Type B pancreatic cell (in vitro differentiated cells): ENCODE measurements around the gene FRRS1. TPM values are rescaled to one million over a fixed set of nuclear protein-coding genes. Genes with fewer than 3 reads are reported as not detected.

Source experiments
- DNase-seq: peaks from one replicate; pipeline ENCODE4 v3.0.0; 2021; ENCODE audit warnings: mixed read lengths; ENCODE audit not compliant: unreplicated experiment; ENCODE audit errors: extremely low spot score
- H3K27ac Mint-ChIP-seq: 2 replicates; pipeline ENCODE4 v1.8.0; 2021; ENCODE audit warnings: mild to moderate bottlenecking, mixed read lengths
- H3K27me3 Mint-ChIP-seq: 2 replicates; pipeline ENCODE4 v1.8.0; 2021; ENCODE audit warnings: mixed read lengths
- H3K36me3 Mint-ChIP-seq: 2 replicates; pipeline ENCODE4 v1.8.0; 2021; ENCODE audit warnings: mixed read lengths
- H3K4me1 Mint-ChIP-seq: one replicate; pipeline ENCODE4 v1.8.0; 2021; ENCODE audit warnings: mixed read lengths; ENCODE audit not compliant: unreplicated experiment
- H3K4me3 Mint-ChIP-seq: 2 replicates; pipeline ENCODE4 v1.8.0; 2021; ENCODE audit warnings: mild to moderate bottlenecking, mixed read lengths
- H3K9me3 Mint-ChIP-seq: 2 replicates; pipeline ENCODE4 v1.8.0; 2021; ENCODE audit warnings: mixed read lengths
- total RNA-seq: library from RNA; stranded (reverse); gene quantifications from 2 replicates; pipeline ENCODE4 v1.2.1, GENCODE V29; 2021; ENCODE audit warnings: low replicate concordance
- TF ChIP-seq, protein P1 (sequence below): fragments of 200-600 bp; sonication (generic); conservative IDR thresholded peaks from 2 replicates; pipeline ENCODE4 v1.5.0; 2021; ENCODE audit warnings: antibody characterized with exemption, mild to moderate bottlenecking

Gene FRRS1
- total RNA-seq, 1 donor from 2014 or later = 6.4 TPM

DNA sequence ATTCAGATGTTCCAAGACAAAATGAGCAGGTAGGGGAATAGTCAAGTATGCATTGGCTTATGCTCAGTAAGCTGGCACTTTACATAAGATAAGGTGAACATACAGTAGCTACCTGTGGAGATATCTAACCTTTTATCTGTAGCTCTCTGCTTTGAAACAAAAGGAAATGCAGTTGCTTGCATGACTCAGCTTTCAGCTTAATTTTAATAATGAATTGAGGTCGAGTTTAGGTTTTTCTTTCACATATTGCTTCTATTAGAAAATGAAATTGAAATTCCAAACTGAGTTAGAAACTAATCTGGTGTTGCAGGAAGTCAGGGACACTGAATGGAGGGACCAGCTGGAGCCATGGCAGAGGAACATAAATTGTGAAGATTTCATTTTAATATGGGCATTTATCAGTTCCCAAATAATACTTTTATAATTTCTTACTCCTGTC is 8.3 kb downstream of the FRRS1 start:
- H3K4me1 Mint-ChIP-seq = peaks cover 8% of the 10 kb centered on the region
- TF ChIP-seq, protein P1, sequence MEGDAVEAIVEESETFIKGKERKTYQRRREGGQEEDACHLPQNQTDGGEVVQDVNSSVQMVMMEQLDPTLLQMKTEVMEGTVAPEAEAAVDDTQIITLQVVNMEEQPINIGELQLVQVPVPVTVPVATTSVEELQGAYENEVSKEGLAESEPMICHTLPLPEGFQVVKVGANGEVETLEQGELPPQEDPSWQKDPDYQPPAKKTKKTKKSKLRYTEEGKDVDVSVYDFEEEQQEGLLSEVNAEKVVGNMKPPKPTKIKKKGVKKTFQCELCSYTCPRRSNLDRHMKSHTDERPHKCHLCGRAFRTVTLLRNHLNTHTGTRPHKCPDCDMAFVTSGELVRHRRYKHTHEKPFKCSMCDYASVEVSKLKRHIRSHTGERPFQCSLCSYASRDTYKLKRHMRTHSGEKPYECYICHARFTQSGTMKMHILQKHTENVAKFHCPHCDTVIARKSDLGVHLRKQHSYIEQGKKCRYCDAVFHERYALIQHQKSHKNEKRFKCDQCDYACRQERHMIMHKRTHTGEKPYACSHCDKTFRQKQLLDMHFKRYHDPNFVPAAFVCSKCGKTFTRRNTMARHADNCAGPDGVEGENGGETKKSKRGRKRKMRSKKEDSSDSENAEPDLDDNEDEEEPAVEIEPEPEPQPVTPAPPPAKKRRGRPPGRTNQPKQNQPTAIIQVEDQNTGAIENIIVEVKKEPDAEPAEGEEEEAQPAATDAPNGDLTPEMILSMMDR = no peak
- no peaks in the 10 kb centered on the region for H3K27me3 Mint-ChIP-seq
- peaks cover 7% of the 10 kb centered on the region for H3K36me3 Mint-ChIP-seq
- peaks cover 9% of the 10 kb centered on the region for H3K9me3 Mint-ChIP-seq
- no peak for DNase-seq
- H3K27ac Mint-ChIP-seq = peak overlapping the region; percentile 75
- no peak overlapping the region for H3K4me3 Mint-ChIP-seq

DNA sequence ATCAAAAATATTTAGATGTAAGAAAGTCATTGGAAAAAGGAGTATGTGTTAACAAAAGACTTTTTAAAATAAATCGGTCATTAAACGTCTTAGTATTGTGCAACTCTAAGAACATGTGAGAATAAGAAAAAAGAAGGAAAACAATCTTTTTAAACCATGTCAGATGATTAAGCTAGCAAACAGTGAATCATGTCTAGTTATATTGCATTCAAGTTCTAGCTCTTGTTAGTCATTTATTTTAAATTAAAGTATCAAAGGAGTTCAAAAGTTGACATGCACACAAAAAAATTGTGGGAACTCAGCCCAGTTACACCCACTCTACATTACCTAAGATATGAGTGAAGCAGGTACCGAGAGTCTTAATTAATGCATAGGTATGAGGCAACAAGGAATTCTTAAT is 9.8 kb downstream of the FRRS1 start:
- TF ChIP-seq, protein P1 = no peak
- Mint-ChIP-seq H3K27ac (no peak overlapping the region), H3K4me1 (peaks cover 8% of the 10 kb centered on the region), H3K36me3 (peaks cover 7% of the 10 kb centered on the region), H3K9me3 (peaks cover 12% of the 10 kb centered on the region), H3K4me3 (no peak overlapping the region), H3K27me3 (no peaks in the 10 kb centered on the region)
- no peak for DNase-seq

GRCh38 chr1:99755664-99756063 is 10.8 kb downstream of the FRRS1 start:
- H3K4me1 Mint-ChIP-seq = peaks cover 8% of the 10 kb centered on the region
- TF ChIP-seq, protein P1 = no peak
- no peaks in the 10 kb centered on the region for H3K27me3 Mint-ChIP-seq
- peaks cover 12% of the 10 kb centered on the region for H3K9me3 Mint-ChIP-seq
- H3K27ac Mint-ChIP-seq = no peak overlapping the region
- no peak overlapping the region for H3K4me3 Mint-ChIP-seq
- DNase-seq = no peak
- peaks cover 7% of the 10 kb centered on the region for H3K36me3 Mint-ChIP-seq

DNA sequence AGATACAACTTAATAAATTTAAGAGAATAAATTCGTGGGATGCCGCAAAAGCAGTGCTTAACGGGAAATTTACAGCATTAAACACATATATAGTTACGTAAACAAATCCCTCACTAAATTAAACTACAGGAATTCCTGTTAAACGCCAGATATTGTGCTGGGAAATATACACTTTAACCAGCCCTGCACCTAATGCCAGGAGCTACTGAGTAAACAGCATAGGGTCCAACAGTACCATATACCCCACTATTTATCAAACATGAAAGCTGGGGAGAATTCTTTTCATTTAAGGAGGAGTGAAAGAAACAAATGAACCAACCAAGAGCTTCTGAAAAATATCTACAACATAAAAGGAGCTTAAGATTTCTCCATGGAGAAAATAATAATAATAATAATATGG is 11.7 kb downstream of the FRRS1 start:
- H3K27ac Mint-ChIP-seq = no peak overlapping the region
- TF ChIP-seq, protein P1 = no peak
- H3K4me3 Mint-ChIP-seq = no peak overlapping the region
- no peak for DNase-seq
- H3K36me3 Mint-ChIP-seq = peaks cover 5% of the 10 kb centered on the region
- H3K4me1 Mint-ChIP-seq = peaks cover 8% of the 10 kb centered on the region
- H3K27me3 Mint-ChIP-seq = no peaks in the 10 kb centered on the region
- peaks cover 12% of the 10 kb centered on the region for H3K9me3 Mint-ChIP-seq

DNA sequence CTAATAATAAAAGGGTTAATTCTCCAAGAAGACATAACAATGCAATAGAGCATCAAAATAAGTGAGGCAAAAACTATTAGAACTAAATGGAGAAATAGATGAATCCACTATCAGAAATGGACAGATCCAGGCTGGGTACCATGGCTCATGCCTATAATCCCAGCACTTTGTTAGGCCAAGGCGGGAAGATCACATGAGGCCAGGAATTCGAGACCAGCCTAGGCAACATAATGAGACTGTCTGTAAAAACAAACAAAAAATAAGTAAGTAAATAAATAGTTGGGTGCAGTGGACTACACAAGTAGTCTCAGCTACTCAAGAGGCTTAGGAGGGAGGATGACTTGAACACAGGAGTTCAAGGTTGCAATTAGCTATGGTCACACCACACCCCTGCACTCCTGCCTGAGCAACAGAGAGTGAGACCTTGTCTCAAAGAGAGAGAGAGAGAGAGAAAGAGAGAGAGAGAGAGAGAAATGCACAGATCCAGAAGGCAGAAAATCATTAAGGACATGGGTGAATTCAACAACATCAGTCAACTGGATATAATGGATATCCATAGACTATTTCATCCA is 12.3 kb downstream of the FRRS1 start:
- no peak overlapping the region for H3K27ac Mint-ChIP-seq
- TF ChIP-seq, protein P1 = no peak
- H3K36me3 Mint-ChIP-seq = peaks cover 3% of the 10 kb centered on the region
- peaks cover 8% of the 10 kb centered on the region for H3K4me1 Mint-ChIP-seq
- no peak for DNase-seq
- H3K9me3 Mint-ChIP-seq = peaks cover 6% of the 10 kb centered on the region
- H3K27me3 Mint-ChIP-seq = no peaks in the 10 kb centered on the region
- no peak overlapping the region for H3K4me3 Mint-ChIP-seq
